HUES64 (cell line): ENCODE results near the gene ATRN.
"Not testable (repeated sequence)": the region's sequence is repeated elsewhere in the genome, so short reads cannot be mapped to it uniquely, and the experiment has no call there.

Experiments
- H3K27ac ChIP-seq: 2 replicates; pipeline ENCODE4 v1.7.0; 2013; ENCODE audit warnings: low read depth, low read length, inconsistent platforms
- H3K27me3 ChIP-seq: 2 replicates; pipeline ENCODE4 v1.6.1; 2013; ENCODE audit warnings: mild to moderate bottlenecking, low read length; ENCODE audit not compliant: insufficient read depth
- H3K36me3 ChIP-seq: 2 replicates; pipeline ENCODE4 v1.6.1; 2013; ENCODE audit warnings: mild to moderate bottlenecking, low read length; ENCODE audit not compliant: insufficient read depth
- H3K4me1 ChIP-seq: 2 replicates; pipeline ENCODE4 v1.6.1; 2013; ENCODE audit warnings: mild to moderate bottlenecking, low read length, moderate library complexity; ENCODE audit not compliant: insufficient read depth
- H3K4me3 ChIP-seq: 2 replicates; pipeline ENCODE4 v1.5.1; 2013; ENCODE audit warnings: mild to moderate bottlenecking, low read length, moderate library complexity
- H3K9ac ChIP-seq: 2 replicates; pipeline ENCODE4 v1.6.1; 2013; ENCODE audit warnings: mild to moderate bottlenecking, low read depth, low read length
- H3K9me3 ChIP-seq: 2 replicates; pipeline ENCODE4 v1.6.1; 2013; ENCODE audit warnings: low read depth, low read length; ENCODE audit not compliant: insufficient read depth
- WGBS: fragments of 150-250, 120-280 bp; methylation state at CpG from one replicate; pipeline ENCODE4 v1.1.7; 2013; ENCODE audit warnings: missing lambda C conversion rate; 5-methylcytosine and 5-hydroxymethylcytosine counted together

Gene ATRN

GRCh38 chr20:3606021-3606420, 135.2 kb downstream of the ATRN start:
- H3K36me3 ChIP-seq: peaks cover 13% of the 10 kb centered on the region
- WGBS: 93% methylated on average over 3 of the region's 3 CpGs
- no peaks in the 10 kb centered on the region for H3K27me3 ChIP-seq
- no peak overlapping the region for H3K4me3 ChIP-seq
- H3K9me3 ChIP-seq: no peaks in the 10 kb centered on the region
- no peak overlapping the region for H3K9ac ChIP-seq
- H3K4me1 ChIP-seq: no peaks in the 10 kb centered on the region
- no peak overlapping the region for H3K27ac ChIP-seq

- no peaks in the 10 kb centered on the region for H3K27me3 ChIP-seq
- no peak overlapping the region for H3K9ac ChIP-seq
- H3K36me3 ChIP-seq: no peaks in the 10 kb centered on the region
- peaks cover 5% of the 10 kb centered on the region; the same call in 1 of the 2 replicates for H3K4me1 ChIP-seq
- H3K9me3 ChIP-seq: no peaks in the 10 kb centered on the region
- WGBS: 79% methylated on average over 1 of the region's 1 CpG
- no peak overlapping the region for H3K27ac ChIP-seq
- no peak overlapping the region for H3K4me3 ChIP-seq
Measured at GRCh38 chr20:3611901-3612300, 141.1 kb downstream of the ATRN start.

GRCh38 chr20:3612795-3613572, 142.2 kb downstream of the ATRN start:
- Histone ChIP-seq H3K36me3 (no peaks in the 10 kb centered on the region), H3K9me3 (no peaks in the 10 kb centered on the region), H3K4me3 (no peak overlapping the region), H3K9ac (no peak overlapping the region), H3K27me3 (no peaks in the 10 kb centered on the region), H3K4me1 (peaks cover 5% of the 10 kb centered on the region; the same call in 1 of the 2 replicates), H3K27ac (no peak overlapping the region)
- WGBS: 86% methylated on average over 10 of the region's 10 CpGs

GRCh38 chr20:3613821-3614440, 143.1 kb downstream of the ATRN start:
- Histone ChIP-seq H3K9ac (no peak overlapping the region), H3K36me3 (no peaks in the 10 kb centered on the region), H3K27me3 (no peaks in the 10 kb centered on the region), H3K9me3 (no peaks in the 10 kb centered on the region), H3K27ac (no peak overlapping the region), H3K4me1 (peaks cover 5% of the 10 kb centered on the region; the same call in 1 of the 2 replicates), H3K4me3 (no peak overlapping the region)
- 89% methylated on average over 9 of the region's 9 CpGs for WGBS

GRCh38 chr20:3614466-3614865, 143.6 kb downstream of the ATRN start:
- Histone ChIP-seq H3K9ac (no peak overlapping the region), H3K4me1 (peaks cover 5% of the 10 kb centered on the region; the same call in 1 of the 2 replicates), H3K27ac (no peak overlapping the region), H3K4me3 (no peak overlapping the region), H3K36me3 (no peaks in the 10 kb centered on the region), H3K9me3 (no peaks in the 10 kb centered on the region), H3K27me3 (no peaks in the 10 kb centered on the region)
- WGBS: 98% methylated on average over 5 of the region's 5 CpGs

- not testable (repeated sequence) for H3K36me3 ChIP-seq, H3K27ac ChIP-seq
- WGBS: 93% methylated on average over 13 of the region's 13 CpGs
Measured at GRCh38 chr20:3615171-3615840, 144.5 kb downstream of the ATRN start.

GRCh38 chr20:3616250-3616649, 145.4 kb downstream of the ATRN start:
- Histone ChIP-seq H3K9ac (no peak overlapping the region), H3K27me3 (no peaks in the 10 kb centered on the region), H3K4me1 (peaks cover 5% of the 10 kb centered on the region; the same call in 1 of the 2 replicates), H3K36me3 (no peaks in the 10 kb centered on the region), H3K9me3 (no peaks in the 10 kb centered on the region), H3K27ac (no peak overlapping the region), H3K4me3 (no peak overlapping the region)
- 51% methylated on average over 4 of the region's 4 CpGs for WGBS

More at GRCh38 chr20:3615171-3615840, 144.5 kb downstream of the ATRN start:
- H3K9me3 ChIP-seq, H3K27me3 ChIP-seq, H3K4me3 ChIP-seq, H3K9ac ChIP-seq, H3K4me1 ChIP-seq: not testable (repeated sequence)

- Histone ChIP-seq H3K27ac (no peak overlapping the region), H3K27me3 (no peaks in the 10 kb centered on the region), H3K36me3 (no peaks in the 10 kb centered on the region), H3K4me1 (peaks cover 9% of the 10 kb centered on the region; the same call in 1 of the 2 replicates), H3K4me3 (no peak overlapping the region), H3K9me3 (no peaks in the 10 kb centered on the region), H3K9ac (no peak overlapping the region)
- WGBS: 75% methylated on average over 8 of the region's 8 CpGs
Measured at GRCh38 chr20:3621111-3621510, 150.3 kb downstream of the ATRN start.

GRCh38 chr20:3622406-3622805, 151.6 kb downstream of the ATRN start:
- no peaks in the 10 kb centered on the region for H3K27me3 ChIP-seq
- H3K9me3 ChIP-seq: no peaks in the 10 kb centered on the region
- H3K27ac ChIP-seq: no peak overlapping the region
- peaks cover 5% of the 10 kb centered on the region; the same call in 1 of the 2 replicates for H3K4me1 ChIP-seq
- 100% methylated on average over 4 of the region's 4 CpGs for WGBS
- H3K36me3 ChIP-seq: no peaks in the 10 kb centered on the region
- no peak overlapping the region for H3K4me3 ChIP-seq
- no peak overlapping the region for H3K9ac ChIP-seq

GRCh38 chr20:3627476-3627875, 156.7 kb downstream of the ATRN start:
- Histone ChIP-seq H3K36me3 (no peaks in the 10 kb centered on the region), H3K9ac (no peak overlapping the region), H3K4me3 (no peak overlapping the region), H3K4me1 (peaks cover 19% of the 10 kb centered on the region), H3K27me3 (no peaks in the 10 kb centered on the region), H3K9me3 (no peaks in the 10 kb centered on the region), H3K27ac (no peak overlapping the region)
- 95% methylated on average over 2 of the region's 2 CpGs for whole genome bisulfite sequencing
